NCI-H2081 (cell line): ENCODE measurements around the gene DUS1L.
A peak's percentile ranks its signal among the peaks of the same experiment; 100 is the strongest.

ENCODE experiments used
- DNase-seq, 2 experiments: peaks; one replicate each; lab custom pipeline; 2025; lab: John Stamatoyannopoulos, UW

DUS1L gene

DNA sequence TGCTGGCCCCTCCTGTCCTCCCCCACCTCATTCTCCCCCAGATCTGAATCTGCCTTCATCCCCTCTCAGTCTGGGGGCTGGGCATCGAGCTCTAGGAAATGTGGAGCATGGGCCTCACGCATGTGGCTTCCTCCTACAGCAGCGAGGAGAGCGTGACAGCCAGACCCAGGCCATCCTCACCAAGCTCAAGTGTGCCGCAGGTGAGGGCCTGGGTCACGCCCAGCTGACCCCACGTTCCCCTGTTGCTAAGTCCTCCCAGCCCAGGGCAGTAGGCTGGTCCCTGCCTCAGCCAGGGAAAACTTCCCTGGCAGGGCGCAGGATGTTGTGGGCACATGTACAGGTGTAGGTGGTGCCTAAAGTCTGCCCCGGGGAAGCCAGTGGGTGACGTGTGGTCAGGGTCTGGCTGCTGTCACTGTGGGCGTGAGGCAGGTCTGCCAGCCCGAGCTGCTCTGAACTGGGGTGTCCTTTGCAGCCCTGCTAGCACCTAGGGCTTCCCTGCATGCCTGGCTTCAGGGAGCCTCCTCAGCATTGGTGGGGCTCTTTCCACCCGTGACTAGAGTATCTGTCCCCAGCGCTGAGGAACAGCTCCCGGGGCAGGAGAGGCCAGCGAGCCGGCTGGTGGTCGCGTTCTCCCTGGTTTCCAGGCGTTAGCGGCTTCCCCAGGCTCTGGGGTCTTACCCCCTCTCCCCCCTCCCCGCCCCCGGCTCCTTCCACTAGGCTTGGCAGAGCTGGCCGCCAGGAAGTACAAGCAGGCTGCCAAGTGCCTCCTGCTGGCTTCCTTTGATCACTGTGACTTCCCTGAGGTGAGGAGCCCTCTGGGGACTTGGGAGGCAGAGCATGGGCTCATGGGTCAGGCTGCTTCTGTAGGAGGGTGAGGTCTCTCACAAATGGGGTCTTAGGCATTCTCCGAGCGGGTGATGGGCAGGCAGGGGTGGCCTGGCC, 10.3 kb downstream of the DUS1L start:
- DNase-seq: peak in 1 of 2 experiments; percentile 19

GRCh38 chr17:82054351-82055022, 11.1 kb downstream of the DUS1L start:
- no peak for DNase-seq

GRCh38 chr17:82053556-82054263, 11.9 kb downstream of the DUS1L start:
- no peak for DNase-seq

- DNase-seq: no peak
These were observed 12.5 kb downstream of the DUS1L start for GRCh38 chr17:82053130-82053529.

- DNase-seq: no peak
These were observed 13.0 kb downstream of the DUS1L start for GRCh38 chr17:82052638-82053059.

DNA sequence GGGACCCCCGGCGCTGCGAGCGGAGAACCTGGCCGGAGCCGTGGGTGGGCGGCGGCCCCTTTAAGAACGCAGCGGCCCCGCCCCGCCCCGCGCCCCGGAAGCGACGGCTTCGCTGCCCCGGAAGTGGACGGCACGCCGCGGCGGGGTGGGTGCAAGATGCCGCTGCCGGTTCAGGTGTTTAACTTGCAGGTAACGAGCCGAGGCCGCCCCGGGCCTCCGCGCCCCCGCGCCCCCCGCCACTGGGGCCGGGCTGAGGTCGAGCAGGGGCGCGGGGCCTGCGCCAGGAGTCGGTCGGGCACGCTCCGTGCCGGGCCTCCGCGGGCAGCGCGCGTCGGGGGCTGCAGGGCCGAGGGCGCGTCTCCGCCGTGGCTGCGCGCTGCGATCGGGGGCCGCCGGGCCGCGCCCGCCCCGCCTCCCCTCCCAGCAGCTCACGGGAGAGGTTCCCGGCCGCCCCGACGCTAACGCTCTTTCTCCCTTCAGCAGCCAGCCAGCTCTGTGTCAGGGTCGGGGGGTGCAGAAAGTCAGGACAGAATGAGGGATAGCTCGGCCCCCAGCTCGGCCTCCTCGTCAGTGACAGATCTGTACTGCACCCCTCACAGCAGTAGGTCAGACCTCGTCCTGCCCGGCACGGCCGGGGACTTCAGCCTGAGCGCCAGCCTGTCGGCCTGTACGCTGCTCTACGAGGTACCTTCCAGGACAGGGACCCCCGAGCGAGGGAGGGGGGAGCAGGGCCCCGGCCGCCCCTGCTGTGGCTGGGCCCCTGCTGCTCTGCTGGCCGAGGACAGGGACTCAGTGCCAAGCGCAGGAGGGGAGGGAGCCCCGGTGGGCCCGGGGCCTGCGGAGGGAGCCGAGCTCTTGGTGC, 13.6 kb downstream of the DUS1L start, which contains the start of the genes GPS1 and RFNG:
Gene GPS1 (plus strand): TSS at position 123 of the 862 bp plus-strand sequence. CDS start 34 bp downstream, at position 157.
Gene RFNG (minus strand): TSS at position 36 of the 862 bp plus-strand sequence. CDS start 45 bp downstream, outside the sequence.
- DNase-seq: peak; percentile 72 to 77

GRCh38 chr17:82050761-82051641, 14.6 kb downstream of the DUS1L start:
- no peak for DNase-seq

DNA sequence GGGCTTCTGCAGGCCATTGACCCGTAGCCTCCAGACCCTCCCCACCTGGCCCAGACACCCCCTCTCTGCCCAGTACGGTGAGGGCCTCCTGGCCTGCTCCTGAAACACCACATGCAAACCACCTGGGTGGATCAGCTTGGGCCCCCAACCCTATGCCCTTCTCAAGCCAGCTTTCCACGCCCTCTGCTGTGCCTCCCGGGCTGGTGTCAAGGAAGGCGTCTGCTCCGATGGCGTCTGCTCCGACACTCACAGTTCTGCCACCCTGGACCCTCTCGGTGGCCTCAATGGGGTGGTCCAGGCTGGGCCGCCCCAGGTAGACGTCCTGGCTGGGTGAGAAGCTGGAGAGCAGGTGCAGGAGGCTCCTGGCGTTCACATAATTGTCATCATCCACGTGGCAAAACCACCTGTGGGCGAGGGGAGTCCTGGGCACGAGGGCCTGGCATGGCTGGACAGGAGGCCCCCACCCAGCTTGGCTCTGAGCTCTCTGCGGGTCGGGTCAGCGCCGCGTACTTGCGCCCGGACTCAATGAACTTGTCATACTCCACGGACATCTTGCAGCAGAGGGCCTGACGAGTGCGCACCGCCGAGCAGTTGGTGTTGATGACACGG, 15.3 kb downstream of the DUS1L start:
- no peak for DNase-seq

- DNase-seq: no peak
These were observed 16.1 kb downstream of the DUS1L start for GRCh38 chr17:82049521-82049971.

DNA sequence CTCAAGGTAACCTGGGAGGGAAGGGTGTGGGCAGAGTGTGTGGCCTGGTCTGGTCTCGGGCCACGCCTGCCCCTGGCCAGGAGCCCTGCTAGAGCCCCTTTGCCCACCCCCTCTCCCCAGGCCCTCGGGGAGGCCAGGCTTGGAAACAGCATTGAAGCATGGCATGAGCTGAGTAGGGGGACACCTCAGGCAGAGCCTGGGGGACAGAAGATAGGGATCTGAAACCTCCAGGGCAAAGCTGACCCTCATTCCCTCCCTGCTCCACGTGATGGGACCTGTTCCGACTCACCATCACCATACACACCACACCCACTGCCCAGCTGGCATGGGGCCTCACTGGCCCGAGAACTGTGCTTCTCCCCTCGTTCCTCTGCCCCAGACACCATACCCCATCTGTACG, 16.5 kb downstream of the DUS1L start:
- no peak for DNase-seq

- no peak for DNase-seq
These were observed 17.0 kb downstream of the DUS1L start for GRCh38 chr17:82048571-82048971.

GRCh38 chr17:82047914-82048570, 17.6 kb downstream of the DUS1L start:
- DNase-seq: no peak

GRCh38 chr17:82047379-82047778, 18.2 kb downstream of the DUS1L start:
- no peak for DNase-seq

DNA sequence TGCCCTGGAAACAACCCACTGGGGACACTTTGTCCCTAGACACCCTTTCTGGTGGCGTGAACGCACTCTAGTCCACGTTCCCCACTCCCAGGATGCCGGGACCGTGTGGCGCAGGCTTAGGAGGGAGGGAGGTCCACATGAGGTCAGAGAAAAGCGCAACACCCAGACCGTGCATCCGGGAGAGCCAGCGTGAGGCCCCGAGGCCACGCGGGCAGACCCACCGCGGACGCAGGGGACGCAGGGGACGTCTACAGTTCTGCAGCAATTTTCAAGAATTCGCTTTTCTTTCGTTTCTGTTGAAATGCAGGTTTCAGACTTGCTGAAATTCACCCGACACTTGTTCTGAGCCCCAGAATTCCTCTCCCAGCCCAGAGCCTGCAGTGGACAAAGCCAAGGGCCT, 18.7 kb downstream of the DUS1L start:
- no peak for DNase-seq

DNA sequence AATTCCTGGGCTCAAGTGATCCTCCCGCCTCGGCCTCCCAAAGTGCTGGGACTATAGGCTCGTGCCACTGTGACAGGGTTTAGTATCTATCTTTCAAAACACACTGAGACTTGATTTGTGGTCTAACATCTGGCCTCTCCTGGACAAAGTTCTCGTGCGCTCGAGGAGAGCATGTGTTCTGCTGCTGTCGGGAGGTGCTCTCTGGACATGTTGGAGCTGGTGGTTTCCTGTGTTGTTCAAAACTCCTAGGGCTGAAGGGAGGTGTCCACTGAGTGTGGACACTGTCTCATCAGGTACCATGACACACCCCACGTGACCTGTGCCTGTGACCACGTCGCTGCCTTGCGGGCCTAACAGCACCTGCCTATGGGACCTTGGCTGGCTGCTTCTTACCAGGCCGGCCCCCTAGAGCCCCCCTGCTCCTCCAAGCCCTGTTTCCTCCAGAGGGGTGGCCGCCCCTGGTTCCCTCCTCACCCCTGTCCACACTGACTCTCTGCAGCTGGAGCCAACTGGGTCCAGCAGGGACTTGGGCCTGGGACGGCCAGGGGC, 19.6 kb downstream of the DUS1L start:
- no peak for DNase-seq

GRCh38 chr17:82043507-82043906, 22.1 kb downstream of the DUS1L start:
- DNase-seq: no peak

DNA sequence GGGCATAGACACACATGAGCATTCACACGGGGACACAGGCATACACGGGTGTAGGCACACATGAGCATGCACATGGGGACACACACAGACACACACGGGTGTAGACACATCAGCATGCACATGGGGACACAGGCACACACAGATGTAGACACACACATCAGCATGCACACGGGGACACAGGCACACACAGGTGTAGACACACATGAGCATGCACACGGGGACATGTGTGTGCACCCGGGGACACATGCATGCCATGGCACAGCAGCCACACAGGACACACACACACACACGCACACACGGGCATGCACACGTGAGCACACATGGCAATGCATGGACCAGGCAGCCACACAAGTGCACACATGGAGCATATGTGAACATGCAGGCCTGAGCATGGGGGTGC, 23.0 kb downstream of the DUS1L start:
- DNase-seq: no peak

DNA sequence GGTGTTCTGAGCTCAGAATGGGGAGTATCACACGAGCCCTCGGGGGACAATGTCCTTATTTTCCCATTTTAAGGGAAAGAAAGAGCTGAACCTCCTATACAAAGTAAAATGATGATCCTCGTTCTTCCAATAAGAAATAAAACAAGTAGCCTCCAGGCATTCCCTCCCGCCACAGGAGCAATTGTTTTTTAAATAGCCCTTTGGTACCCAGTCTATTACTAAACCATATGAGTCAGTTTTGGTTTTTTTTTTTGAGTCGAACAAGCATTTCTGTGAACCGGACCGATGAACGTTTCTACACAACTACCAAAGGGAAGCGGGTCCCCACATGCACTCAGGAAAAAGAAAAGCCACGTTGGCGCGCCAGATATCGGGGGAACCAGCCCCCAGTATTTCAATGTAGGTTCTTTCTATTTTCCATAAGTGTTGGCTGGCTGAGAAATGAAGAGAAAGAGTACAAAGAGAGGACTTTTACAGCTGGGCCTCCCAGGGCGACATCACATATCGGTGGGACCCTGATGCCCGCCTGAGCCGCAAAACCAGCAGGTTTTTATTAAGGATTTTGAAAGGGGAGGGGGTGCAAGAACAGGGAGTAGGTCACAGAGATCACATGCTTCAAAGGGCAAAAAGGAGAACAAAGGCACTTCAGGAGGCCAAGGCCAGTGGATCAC, 24.3 kb downstream of the DUS1L start:
- DNase-seq: no peak
